GM18909 (cell line): ENCODE data around the gene C12orf42.
A peak's percentile ranks its signal among the peaks of the same experiment; 100 is the strongest.

Experiments used
- ATAC-seq: cut with Tn5 transposase; IDR thresholded peaks from one replicate; pipeline ENCODE4 v1.9.1; 2021; ENCODE audit warnings: mild to moderate bottlenecking; ENCODE audit not compliant: unreplicated experiment, poor library complexity

The C12orf42 gene

GRCh38 chr12:103495469-103496456, at the start of gene C12orf42:
Gene C12orf42, minus strand, starts transcription at chr12:103495968. Its CDS starts 17,542 bp downstream, at chr12:103478426.
- ATAC-seq, result peak; percentile 82

GRCh38 chr12:103542078-103542477, 46.3 kb upstream of the C12orf42 start:
- ATAC-seq, result no peak

- no peak for ATAC-seq
Observed at GRCh38 chr12:103540319-103540718, 44.6 kb upstream of the C12orf42 start.

DNA sequence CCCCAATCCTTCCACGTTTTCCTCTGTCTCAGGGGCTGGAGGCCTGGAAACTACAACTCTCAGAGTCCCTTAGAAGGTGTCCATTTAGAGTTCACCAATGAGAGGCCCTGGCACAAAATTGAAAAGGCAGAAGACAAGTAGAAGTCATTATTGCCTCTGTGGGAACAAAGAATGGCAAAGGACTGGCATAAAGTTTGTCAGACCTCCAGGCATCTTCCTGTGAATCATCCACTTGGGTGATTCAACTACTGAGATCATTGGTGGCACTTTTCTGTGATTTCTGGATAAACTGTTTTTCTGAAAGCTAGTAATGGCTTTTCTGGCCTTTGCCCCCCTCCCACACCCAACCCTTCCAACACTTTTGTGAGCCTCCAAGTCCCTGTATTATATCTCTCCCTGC, 42.6 kb upstream of the C12orf42 start:
- no peak for ATAC-seq

DNA sequence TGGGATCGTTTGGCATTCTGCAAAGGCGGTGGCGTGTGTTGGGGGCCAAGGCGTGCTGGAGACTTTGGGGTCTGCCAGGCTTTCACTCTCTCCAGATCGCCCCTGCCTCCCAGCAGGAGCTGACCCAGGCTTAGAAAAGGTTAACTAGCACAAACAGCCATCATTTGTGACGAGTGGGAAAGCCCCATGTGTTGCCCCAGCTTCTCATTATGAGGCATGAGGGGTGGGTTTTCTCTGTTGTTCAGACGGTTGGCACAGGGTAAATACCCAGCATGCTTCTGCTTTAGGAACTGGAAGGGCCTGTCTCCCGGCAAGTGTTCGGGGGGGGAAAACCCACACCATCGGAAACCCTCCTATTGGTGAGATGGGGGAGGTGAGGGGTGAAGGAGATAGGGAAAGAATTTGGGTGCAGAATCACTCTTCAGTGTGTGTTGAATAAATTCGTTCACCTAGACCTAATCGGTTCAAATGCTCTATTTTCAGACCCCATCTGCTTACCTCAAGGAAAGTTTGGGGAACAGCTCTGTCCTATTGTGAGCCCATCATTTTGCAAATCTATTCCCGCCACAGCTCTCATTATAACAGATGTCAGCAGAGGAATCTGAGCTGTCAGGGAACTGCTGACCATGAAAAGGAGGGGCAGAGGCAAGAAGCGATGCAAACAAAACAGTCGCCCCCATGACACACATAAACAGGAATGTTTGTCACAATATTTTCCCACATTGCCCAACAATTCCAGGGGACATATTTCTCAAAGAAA, 34.7 kb upstream of the C12orf42 start:
- no peak for ATAC-seq

DNA sequence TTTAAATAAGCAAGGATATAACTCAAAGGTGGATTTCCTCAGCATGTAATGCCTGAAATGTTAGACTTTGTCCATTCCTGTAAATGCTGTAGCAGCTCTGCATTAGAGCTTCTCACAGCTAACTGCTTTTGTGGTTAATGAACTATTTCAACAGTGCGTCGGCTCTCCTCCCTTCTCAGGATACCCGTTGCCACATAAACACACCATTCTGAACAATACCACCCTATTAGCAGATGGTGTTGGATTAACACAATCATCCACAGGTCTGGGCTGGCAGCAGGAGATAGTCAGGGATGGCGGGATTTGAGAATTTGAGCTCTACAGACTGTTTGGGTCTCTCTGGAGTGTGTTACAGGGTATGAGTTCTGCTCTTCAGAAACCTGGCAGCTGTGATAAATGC, 33.5 kb upstream of the C12orf42 start:
- ATAC-seq, result no peak

GRCh38 chr12:103524238-103524875, 28.6 kb upstream of the C12orf42 start:
- ATAC-seq, result no peak

- ATAC-seq, result no peak
Observed at GRCh38 chr12:103523771-103524170, 28.0 kb upstream of the C12orf42 start.

GRCh38 chr12:103520686-103521215, 25.0 kb upstream of the C12orf42 start:
- ATAC-seq, result no peak

GRCh38 chr12:103519632-103520031, 23.9 kb upstream of the C12orf42 start:
- ATAC-seq, result no peak

DNA sequence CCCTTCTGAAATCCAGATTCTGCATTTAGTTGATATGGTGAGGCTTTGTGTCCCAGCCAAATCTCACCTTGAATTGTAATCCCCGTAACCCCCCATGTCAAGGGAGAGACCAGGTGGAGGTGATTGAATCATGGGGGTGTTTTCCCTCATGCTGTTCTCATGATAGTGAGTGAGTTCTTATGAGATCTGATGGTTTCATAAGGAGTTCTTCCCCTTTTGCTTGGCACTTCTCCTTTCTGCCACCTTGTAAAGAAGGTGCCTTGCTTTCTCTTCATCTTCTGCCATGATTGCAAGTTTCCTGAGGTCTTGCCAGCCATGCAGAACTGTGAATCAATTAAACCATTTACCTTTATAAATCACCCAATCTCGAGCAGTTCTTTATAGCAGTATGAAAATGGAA, 23.1 kb upstream of the C12orf42 start:
- no peak for ATAC-seq

- ATAC-seq, result no peak
Observed at GRCh38 chr12:103517161-103517560, 21.4 kb upstream of the C12orf42 start.

GRCh38 chr12:103515341-103515740, 19.6 kb upstream of the C12orf42 start:
- no peak for ATAC-seq

DNA sequence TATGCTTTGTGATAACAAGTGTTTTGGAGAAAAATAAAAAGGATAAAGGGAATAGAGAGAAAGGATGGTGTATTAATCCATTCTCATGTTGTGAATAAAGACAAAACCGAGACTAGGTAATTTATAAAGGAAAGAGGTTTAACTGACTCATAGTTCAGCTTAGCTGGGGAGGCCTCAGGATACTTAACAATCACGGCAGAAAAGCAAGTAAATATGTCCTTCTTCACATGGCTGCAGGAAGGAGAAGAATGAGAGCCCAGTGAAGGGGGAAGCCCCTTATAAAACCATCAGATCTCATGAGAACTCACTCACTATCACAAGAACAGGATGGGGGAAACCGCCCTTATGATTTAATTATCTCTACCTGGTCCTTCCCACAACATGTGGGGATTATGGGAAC, 18.1 kb upstream of the C12orf42 start:
- no peak for ATAC-seq

DNA sequence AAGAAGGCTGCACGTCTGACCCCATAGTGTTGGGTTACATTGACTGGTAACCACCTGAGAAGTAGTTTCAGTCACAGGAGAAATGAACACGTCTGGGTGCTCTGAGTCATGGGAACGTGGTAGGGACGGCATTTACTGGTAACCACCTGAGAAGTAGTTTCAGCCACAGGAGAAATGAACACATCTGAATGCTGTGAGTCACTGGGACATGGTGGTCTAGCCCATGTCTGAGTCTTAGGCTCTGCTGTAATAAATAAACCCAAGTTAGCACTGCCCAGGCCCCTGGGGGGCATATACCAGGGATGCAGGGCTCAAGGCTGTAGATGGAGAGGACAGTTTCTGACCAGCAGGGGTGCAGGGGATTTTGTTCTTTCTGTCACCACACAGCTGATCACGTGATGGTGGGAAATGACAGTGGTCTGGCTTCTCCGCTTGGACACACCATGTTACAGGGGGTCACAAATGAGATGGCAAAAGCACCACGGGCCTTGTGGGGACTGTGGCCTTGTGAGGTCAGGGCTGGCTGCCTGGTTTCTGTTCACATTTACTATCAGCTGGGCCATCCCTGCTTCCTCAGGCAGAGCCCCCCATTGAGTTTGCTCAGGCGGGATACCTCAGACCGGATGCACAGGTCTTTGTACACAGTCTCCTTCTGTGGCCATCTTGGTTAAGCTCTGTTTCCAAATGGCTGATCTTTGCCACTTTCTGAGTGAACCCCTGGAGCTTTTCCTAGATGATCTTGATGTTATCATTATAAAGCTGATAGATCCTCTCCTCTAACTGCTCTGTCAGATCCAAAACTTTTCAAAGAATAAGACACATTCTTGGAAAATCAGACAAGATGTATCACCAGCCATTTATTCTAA, 9.8 kb upstream of the C12orf42 start:
- peak; percentile 94 for ATAC-seq

GRCh38 chr12:103504606-103505005, 8.8 kb upstream of the C12orf42 start:
- no peak for ATAC-seq

DNA sequence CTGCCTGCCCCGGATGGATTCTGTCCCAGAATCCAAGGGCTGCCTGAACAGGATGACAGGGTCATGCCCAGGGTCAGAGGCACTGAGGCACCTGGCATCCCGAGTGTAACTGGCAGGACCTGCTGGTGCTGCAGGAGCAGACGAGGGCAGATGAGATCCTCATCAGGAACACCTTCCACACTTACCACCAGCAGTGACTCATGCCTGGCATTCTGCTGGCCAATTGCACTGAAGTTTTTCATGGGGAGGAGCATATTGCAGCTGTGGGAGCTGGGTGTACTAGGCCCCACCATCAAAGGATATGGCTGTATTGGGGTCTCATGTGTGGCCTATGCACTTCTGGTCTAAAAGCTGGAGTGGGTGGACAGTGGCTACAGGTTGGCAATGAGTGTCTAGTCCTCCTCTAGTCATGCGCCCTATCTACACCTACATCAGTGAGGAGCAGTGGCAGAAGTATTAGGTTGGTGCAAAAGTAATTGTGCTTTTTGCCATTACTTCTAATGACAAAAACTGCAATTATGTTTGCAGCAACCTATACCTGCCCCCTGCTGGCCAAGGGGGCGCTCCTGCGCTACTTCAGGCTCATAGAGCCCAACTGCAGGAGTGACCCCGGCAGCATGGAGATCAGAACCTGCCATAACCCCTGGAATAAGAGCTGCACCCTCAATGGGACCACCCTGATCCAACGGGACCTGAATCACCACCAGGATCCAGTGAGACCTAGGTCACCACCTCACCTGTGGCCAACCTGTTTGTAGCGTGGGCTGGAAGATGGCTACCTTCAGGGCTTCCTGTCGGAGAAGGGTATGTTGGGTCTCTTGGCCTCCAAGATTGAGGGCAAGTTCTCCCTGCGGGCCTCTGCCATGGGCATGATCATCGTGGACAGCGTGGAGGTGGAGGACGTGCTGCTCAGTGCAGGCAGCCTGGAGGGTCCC, 8.0 kb upstream of the C12orf42 start:
- ATAC-seq, result no peak

GRCh38 chr12:103501447-103501846, 5.7 kb upstream of the C12orf42 start:
- ATAC-seq, result no peak

DNA sequence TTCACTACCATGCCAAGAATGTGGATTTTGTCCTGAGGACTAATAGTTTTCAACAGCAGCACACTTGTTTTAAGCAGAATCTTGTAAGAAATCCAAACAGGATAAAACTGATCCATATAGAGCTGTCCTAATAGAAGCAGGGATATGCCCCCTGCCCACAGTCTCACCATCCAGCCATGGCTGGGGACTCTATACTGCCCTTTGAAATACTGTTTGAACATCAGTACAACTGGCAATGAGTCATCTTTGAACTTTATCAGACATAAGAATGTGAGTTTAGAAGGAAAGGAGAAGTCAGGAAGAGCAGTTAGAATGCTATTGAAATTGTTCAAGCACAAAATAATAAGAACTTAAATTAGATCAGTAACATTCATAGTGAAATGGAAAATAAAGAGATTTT, 3.8 kb upstream of the C12orf42 start:
- ATAC-seq, result no peak
